Gastroesophageal sphincter (tissue), 4 donors: ENCODE data around the gene SH3RF3. TPM values are rescaled to one million over a fixed set of nuclear protein-coding genes. Genes with fewer than 3 reads are reported as not detected.

Source experiments
- ATAC-seq: fragments of 150-250 bp; one replicate; pipeline ENCODE4 v1.9.1; 2016; ENCODE audit warnings: mild to moderate bottlenecking, moderate library complexity
- H3K27ac ChIP-seq, 4 donors: fragments of 200-600 bp; sonication (generic) in 3 of 4; 1 replicate in 3 of 4; 2 replicates in 1 of 4; pipeline ENCODE4 v1.5.1; 2016 to 2019
- H3K27me3 ChIP-seq: fragments of 200-600 bp; sonication (generic); one replicate; pipeline ENCODE4 v1.5.1; 2019
- H3K36me3 ChIP-seq, 2 donors: fragments of 200-600 bp; sonication (generic); one replicate each; pipeline ENCODE4 v1.5.1; 2019; ENCODE audit warnings: control low read depth in 1 of 2
- H3K4me1 ChIP-seq, 3 donors: fragments of 200-600 bp; sonication (generic); 1 replicate in 2 of 3; 2 replicates in 1 of 3; pipeline ENCODE4 v1.5.1; 2016 to 2019; ENCODE audit warnings: control low read depth in 2 of 3
- H3K4me3 ChIP-seq, 2 donors: fragments of 200-600 bp; sonication (generic); one replicate each; pipeline ENCODE4 v1.5.1; 2019; ENCODE audit warnings: mild to moderate bottlenecking in 1 of 2, moderate library complexity in 1 of 2
- H3K9me3 ChIP-seq, 3 donors: fragments of 200-600 bp; sonication (generic); one replicate each; pipeline ENCODE4 v1.5.1; 2017 to 2019; ENCODE audit warnings: control low read depth in 2 of 3
- CTCF ChIP-seq, 4 experiments: fragments of 200-600 bp in 2 of 4; fragments of 450-650 bp in 2 of 4; sonication (generic) in 1 of 4; IDR thresholded peaks; one replicate each; pipeline ENCODE4 v1.5.1; 2017 to 2019; ENCODE audit warnings: antibody characterized with exemption in 4 of 4, mild to moderate bottlenecking in 2 of 4, moderate library complexity in 2 of 4
- EP300 ChIP-seq: sonication (generic); formaldehyde crosslinking; IDR thresholded peaks from one replicate; pipeline ENCODE4 v1.6.1; 2017; ENCODE audit warnings: antibody characterized with exemption, mild to moderate bottlenecking
- POLR2A ChIP-seq, 2 donors: fragments of 450-650 bp; IDR thresholded peaks; one replicate each; pipeline ENCODE4 v1.6.1; 2017; ENCODE audit warnings: antibody characterized with exemption in 2 of 2, mild to moderate bottlenecking in 2 of 2, moderate library complexity in 1 of 2
- POLR2AphosphoS5 ChIP-seq: sonication (generic); formaldehyde crosslinking; IDR thresholded peaks from one replicate; pipeline ENCODE4 v1.6.1; 2017; ENCODE audit warnings: antibody characterized with exemption
- WGBS, 2 donors: methylation state at CpG; one replicate each; pipeline ENCODE4 v1.1.5; 2018; ENCODE audit warnings: low coverage in 1 of 2; 5-methylcytosine and 5-hydroxymethylcytosine counted together
- total RNA-seq, 4 donors: library from RNA; depleted of rRNA; stranded (reverse); fragments of >200 nt; gene quantifications; one replicate each; pipeline ENCODE4 v1.1.0, GENCODE V29; 2016

Gene SH3RF3
- total RNA-seq, 4 donors from 2014 or later: 10.1 to 15.8 (median 13.2) TPM

GRCh38 chr2:109398366-109399015 lies 269.5 kb downstream of the SH3RF3 start:
- no peak for TF ChIP-seq EP300
- TF ChIP-seq POLR2A (IDR thresholded peaks at IDR 0.05): no peak
- no peak for TF ChIP-seq POLR2AphosphoS5
- TF ChIP-seq CTCF (IDR thresholded peaks at IDR 0.05): no peak
- no peaks in the 10 kb centered on the region for H3K9me3 ChIP-seq
- no peak overlapping the region for H3K4me3 ChIP-seq
- ATAC-seq: no peak
- H3K4me1 ChIP-seq: peaks cover 0 to 4% (median 0%) of the 10 kb centered on the region in 3 donors
- H3K36me3 ChIP-seq: peaks cover 0 to 11% of the 10 kb centered on the region in 2 donors
- 95 to 100% methylated on average over 1 to 8 of the region's 22 CpGs for WGBS, 2 donors
- no peaks in the 10 kb centered on the region for H3K27me3 ChIP-seq
- no peak overlapping the region for H3K27ac ChIP-seq

GRCh38 chr2:109399066-109399465 lies 270.1 kb downstream of the SH3RF3 start:
- TF ChIP-seq EP300 (no peak), POLR2AphosphoS5 (no peak), POLR2A (IDR thresholded peaks at IDR 0.05) (no peak), CTCF (IDR thresholded peaks at IDR 0.05) (no peak)

GRCh38 chr2:109400102-109400501 lies 271.1 kb downstream of the SH3RF3 start:
- TF ChIP-seq POLR2A (IDR thresholded peaks at IDR 0.05) (no peak), POLR2AphosphoS5 (no peak), EP300 (no peak), CTCF (IDR thresholded peaks at IDR 0.05) (no peak)
- WGBS, 2 donors: 72 to 86% methylated on average over 4 to 7 of the region's 7 CpGs
- no peak overlapping the region for H3K4me3 ChIP-seq
- ATAC-seq: no peak
- H3K27me3 ChIP-seq: no peaks in the 10 kb centered on the region
- peaks cover 0 to 4% (median 0%) of the 10 kb centered on the region in 3 donors for H3K4me1 ChIP-seq
- no peaks in the 10 kb centered on the region for H3K9me3 ChIP-seq
- H3K36me3 ChIP-seq: peaks cover 0 to 11% of the 10 kb centered on the region in 2 donors
- no peak overlapping the region for H3K27ac ChIP-seq

More at GRCh38 chr2:109399066-109399465, 270.1 kb downstream of the SH3RF3 start:
- no peak for ATAC-seq
- H3K27ac ChIP-seq: no peak overlapping the region
- WGBS, 2 donors: 56 to 61% methylated on average over 3 to 5 of the region's 6 CpGs
- no peaks in the 10 kb centered on the region for H3K9me3 ChIP-seq
- H3K4me1 ChIP-seq: peaks cover 0 to 4% (median 0%) of the 10 kb centered on the region in 3 donors
- peaks cover 0 to 11% of the 10 kb centered on the region in 2 donors for H3K36me3 ChIP-seq
- H3K27me3 ChIP-seq: no peaks in the 10 kb centered on the region
- H3K4me3 ChIP-seq: no peak overlapping the region

- no peak for ATAC-seq
- Histone ChIP-seq H3K4me1 (no peaks in the 10 kb centered on the region), H3K9me3 (no peaks in the 10 kb centered on the region), H3K36me3 (peaks cover 0 to 11% of the 10 kb centered on the region in 2 donors), H3K27ac (no peak overlapping the region), H3K27me3 (no peaks in the 10 kb centered on the region), H3K4me3 (no peak overlapping the region)
- WGBS, 2 donors: 13% methylated on average over 1 of the region's 3 CpGs; no CpG with 5 or more reads in 1 of the 2 donors
- TF ChIP-seq EP300: no peak
- TF ChIP-seq POLR2AphosphoS5: no peak
- TF ChIP-seq CTCF (IDR thresholded peaks at IDR 0.05): no peak
- TF ChIP-seq POLR2A (IDR thresholded peaks at IDR 0.05): no peak
Observed at GRCh38 chr2:109401370-109401769, 272.4 kb downstream of the SH3RF3 start.

- no peaks in the 10 kb centered on the region for H3K4me1 ChIP-seq
- H3K36me3 ChIP-seq: peaks cover 0 to 11% of the 10 kb centered on the region in 2 donors
- no peaks in the 10 kb centered on the region for H3K27me3 ChIP-seq
- H3K4me3 ChIP-seq: no peak overlapping the region
- ATAC-seq: no peak
- no peaks in the 10 kb centered on the region for H3K9me3 ChIP-seq
- H3K27ac ChIP-seq: no peak overlapping the region
- 100% methylated on average over 1 of the region's 8 CpGs; no CpG with 5 or more reads in 1 of the 2 donors for WGBS, 2 donors
- no peak for TF ChIP-seq CTCF (IDR thresholded peaks at IDR 0.05)
- no peak for TF ChIP-seq EP300
- TF ChIP-seq POLR2A (IDR thresholded peaks at IDR 0.05): no peak
- TF ChIP-seq POLR2AphosphoS5: no peak
Observed at GRCh38 chr2:109402180-109402579, 273.2 kb downstream of the SH3RF3 start.
